Activated CD4-positive, alpha-beta T cell treated with anti-CD3 and anti-CD28 coated beads, Interleukin-2, amount 10 ng/mL, durations not matched to agents 7 days and 5 days (primary cell): Measurements from ENCODE around the gene NHSL2. TPM values are rescaled to one million over a fixed set of nuclear protein-coding genes. Genes with fewer than 3 reads are reported as not detected.
"Not testable (repeated sequence)": the region's sequence is repeated elsewhere in the genome, so short reads cannot be mapped to it uniquely, and the experiment has no call there.

Source experiments
- CTCF ChIA-PET: fragments of 350-600 bp; sonication (Branson Sonifier 250); formaldehyde crosslinking; loops from one replicate; lab custom pipeline; 2021; ENCODE audit warnings: antibody characterized with exemption; lab: Charles Lee
- POLR2A ChIA-PET: fragments of 350-600 bp; sonication (Branson Sonifier 250); formaldehyde crosslinking; loops from one replicate; lab custom pipeline; 2021; ENCODE audit warnings: antibody characterized with exemption; lab: Charles Lee
- DNase-seq: peaks from one replicate; pipeline ENCODE4 v3.0.0-alpha.2; 2020
- H3K27ac Mint-ChIP-seq: one replicate; pipeline ENCODE4 v1.8.0; 2021; ENCODE audit warnings: mild to moderate bottlenecking, moderate library complexity, mixed read lengths
- H3K27me3 Mint-ChIP-seq: one replicate; pipeline ENCODE4 v1.8.0; 2021; ENCODE audit warnings: mixed read lengths
- H3K36me3 Mint-ChIP-seq: one replicate; pipeline ENCODE4 v1.8.0; 2021; ENCODE audit warnings: low read depth, mixed read lengths
- H3K4me1 Mint-ChIP-seq: one replicate; pipeline ENCODE4 v1.8.0; 2021; ENCODE audit warnings: mixed read lengths
- H3K4me3 Mint-ChIP-seq: one replicate; pipeline ENCODE4 v1.8.0; 2021; ENCODE audit warnings: mild to moderate bottlenecking, moderate library complexity, mixed read lengths
- H3K9me3 Mint-ChIP-seq: one replicate; pipeline ENCODE4 v1.8.0; 2021; ENCODE audit warnings: mixed read lengths
- total RNA-seq, 2 experiments: library from RNA; stranded (reverse); gene quantifications; one replicate each; pipeline ENCODE4 v1.2.3, GENCODE V29; 2021

NHSL2 gene
- total RNA-seq, 2 experiments from 2014 or later, result 1.00 to 1.1 TPM

- H3K27me3 Mint-ChIP-seq, H3K4me1 Mint-ChIP-seq, H3K9me3 Mint-ChIP-seq, H3K4me3 Mint-ChIP-seq, POLR2A ChIA-PET, DNase-seq, H3K27ac Mint-ChIP-seq, H3K36me3 Mint-ChIP-seq: not testable (repeated sequence)
- CTCF ChIA-PET, result interaction anchor here (1.2 kb wide), 1 partner anchor 9 kb away, joined by 3 read pairs; no protein-coding TSS in a partner anchor
These were observed 147.7 kb downstream of the NHSL2 start for GRCh38 chrX:72058346-72058745.

- DNase-seq, result no peak
- Mint-ChIP-seq H3K27ac (no peak overlapping the region), H3K9me3 (no peaks in the 10 kb centered on the region), H3K27me3 (peaks cover 5% of the 10 kb centered on the region), H3K36me3 (no peaks in the 10 kb centered on the region), H3K4me1 (no peaks in the 10 kb centered on the region), H3K4me3 (no peak overlapping the region)
- POLR2A ChIA-PET, result no interaction called here
- CTCF ChIA-PET, result no interaction called here
These were observed 149.7 kb downstream of the NHSL2 start for GRCh38 chrX:72060196-72060920.

- Mint-ChIP-seq H3K27me3 (peaks cover 7% of the 10 kb centered on the region), H3K4me3 (no peak overlapping the region), H3K9me3 (no peaks in the 10 kb centered on the region), H3K4me1 (no peaks in the 10 kb centered on the region), H3K27ac (no peak overlapping the region), H3K36me3 (no peaks in the 10 kb centered on the region)
- ChIA-PET POLR2A (no interaction called here), CTCF (no interaction called here)
- no peak for DNase-seq
These were observed 150.4 kb downstream of the NHSL2 start for GRCh38 chrX:72060921-72061490.

GRCh38 chrX:72062916-72063315, 152.3 kb downstream of the NHSL2 start:
- no peak overlapping the region for H3K27ac Mint-ChIP-seq
- ChIA-PET POLR2A (no interaction called here), CTCF (no interaction called here)
- H3K4me1 Mint-ChIP-seq, result no peaks in the 10 kb centered on the region
- no peaks in the 10 kb centered on the region for H3K9me3 Mint-ChIP-seq
- H3K36me3 Mint-ChIP-seq, result no peaks in the 10 kb centered on the region
- H3K4me3 Mint-ChIP-seq, result no peak overlapping the region
- no peak for DNase-seq
- peaks cover 17% of the 10 kb centered on the region for H3K27me3 Mint-ChIP-seq

GRCh38 chrX:72069350-72070160, 158.9 kb downstream of the NHSL2 start:
- no peaks in the 10 kb centered on the region for H3K36me3 Mint-ChIP-seq
- CTCF ChIA-PET, result no interaction called here
- H3K4me3 Mint-ChIP-seq, result no peak overlapping the region

GRCh38 chrX:72071213-72071612, 160.6 kb downstream of the NHSL2 start:
- Mint-ChIP-seq H3K9me3 (no peaks in the 10 kb centered on the region), H3K27me3 (peaks cover 51% of the 10 kb centered on the region), H3K4me1 (no peaks in the 10 kb centered on the region), H3K4me3 (no peak overlapping the region), H3K36me3 (no peaks in the 10 kb centered on the region), H3K27ac (no peak overlapping the region)
- DNase-seq, result no peak
- ChIA-PET CTCF (no interaction called here), POLR2A (no interaction called here)

More at GRCh38 chrX:72069350-72070160, 158.9 kb downstream of the NHSL2 start:
- POLR2A ChIA-PET, result no interaction called here
- Mint-ChIP-seq H3K9me3 (no peaks in the 10 kb centered on the region), H3K27ac (no peak overlapping the region), H3K4me1 (no peaks in the 10 kb centered on the region), H3K27me3 (peaks cover 57% of the 10 kb centered on the region)
- DNase-seq, result no peak

- CTCF ChIA-PET, result interaction anchor here (0.9 kb wide), 1 partner anchor 32 kb away, joined by 3 read pairs; no protein-coding TSS in a partner anchor
- Mint-ChIP-seq H3K36me3 (no peaks in the 10 kb centered on the region), H3K9me3 (no peaks in the 10 kb centered on the region), H3K27ac (no peak overlapping the region), H3K4me1 (peaks cover 7% of the 10 kb centered on the region), H3K27me3 (peaks cover 38% of the 10 kb centered on the region), H3K4me3 (no peak overlapping the region)
- POLR2A ChIA-PET, result no interaction called here
- DNase-seq, result no peak
These were observed 163.0 kb downstream of the NHSL2 start for GRCh38 chrX:72073633-72074032.

- Mint-ChIP-seq H3K36me3 (no peaks in the 10 kb centered on the region), H3K27ac (no peak overlapping the region), H3K27me3 (peaks cover 21% of the 10 kb centered on the region), H3K4me3 (no peak overlapping the region), H3K4me1 (peaks cover 8% of the 10 kb centered on the region), H3K9me3 (no peaks in the 10 kb centered on the region)
- ChIA-PET POLR2A (no interaction called here), CTCF (interaction anchor here (1.1 to 1.6 kb wide), 3 partner anchors 11 to 48 kb away, joined by 3 to 5 read pairs (median 4); no protein-coding TSS in a partner anchor)
- DNase-seq, result no peak
These were observed 167.8 kb downstream of the NHSL2 start for GRCh38 chrX:72078411-72078810.

GRCh38 chrX:72079607-72080006, 169.0 kb downstream of the NHSL2 start:
- CTCF ChIA-PET, result interaction anchor here (0.9 kb wide), 1 partner anchor 30 kb away, joined by 3 read pairs; no protein-coding TSS in a partner anchor
- no peak for DNase-seq
- Mint-ChIP-seq H3K27ac (no peak overlapping the region), H3K27me3 (peaks cover 17% of the 10 kb centered on the region), H3K9me3 (no peaks in the 10 kb centered on the region), H3K36me3 (no peaks in the 10 kb centered on the region), H3K4me3 (no peak overlapping the region), H3K4me1 (peaks cover 8% of the 10 kb centered on the region)
- POLR2A ChIA-PET, result no interaction called here

- Mint-ChIP-seq H3K4me3 (no peak overlapping the region), H3K36me3 (no peaks in the 10 kb centered on the region), H3K27ac (no peak overlapping the region), H3K27me3 (peaks cover 16% of the 10 kb centered on the region), H3K9me3 (no peaks in the 10 kb centered on the region), H3K4me1 (peaks cover 8% of the 10 kb centered on the region)
- ChIA-PET POLR2A (no interaction called here), CTCF (interaction anchor here (0.9 kb wide), 1 partner anchor 30 kb away, joined by 3 read pairs; no protein-coding TSS in a partner anchor)
- no peak for DNase-seq
These were observed 169.5 kb downstream of the NHSL2 start for GRCh38 chrX:72080150-72080549.

GRCh38 chrX:72080800-72081199, 170.2 kb downstream of the NHSL2 start:
- no peaks in the 10 kb centered on the region for H3K9me3 Mint-ChIP-seq
- CTCF ChIA-PET, result interaction anchor here (0.8 kb wide), 1 partner anchor 63 kb away, joined by 3 read pairs; no protein-coding TSS in a partner anchor
- H3K4me1 Mint-ChIP-seq, result peaks cover 8% of the 10 kb centered on the region
- POLR2A ChIA-PET, result no interaction called here
- H3K27ac Mint-ChIP-seq, result no peak overlapping the region
- no peak for DNase-seq
- H3K4me3 Mint-ChIP-seq, result no peak overlapping the region
- H3K27me3 Mint-ChIP-seq, result peaks cover 20% of the 10 kb centered on the region
- no peaks in the 10 kb centered on the region for H3K36me3 Mint-ChIP-seq

- ChIA-PET CTCF (interaction anchor here (0.8 to 1.0 kb wide), 2 partner anchors 19 to 64 kb away, joined by 3 read pairs; no protein-coding TSS in a partner anchor), POLR2A (no interaction called here)
- Mint-ChIP-seq H3K27ac (no peak overlapping the region), H3K27me3 (peaks cover 22% of the 10 kb centered on the region), H3K36me3 (no peaks in the 10 kb centered on the region), H3K4me1 (peaks cover 8% of the 10 kb centered on the region), H3K4me3 (no peak overlapping the region), H3K9me3 (no peaks in the 10 kb centered on the region)
- DNase-seq, result no peak
These were observed 171.1 kb downstream of the NHSL2 start for GRCh38 chrX:72081605-72082320.
